Retinal pigment epithelial cell (primary cell): ENCODE data around the gene CHST12.

ENCODE experiments used
- DNase-seq: peaks from one replicate; pipeline ENCODE4 v3.0.0-alpha.2; 2010; ENCODE audit warnings: low read depth
- H3K4me3 ChIP-seq: 2 replicates; pipeline ENCODE4 v1.5.1; 2011; ENCODE audit warnings: mild to moderate bottlenecking, low read length, control low read depth, moderate library complexity
- TF ChIP-seq, protein P1 (sequence below): conservative IDR thresholded peaks from 2 replicates; pipeline ENCODE4 v1.5.1; 2011; ENCODE audit warnings: low read depth, low read length, control low read depth, inconsistent platforms

CHST12 gene

DNA sequence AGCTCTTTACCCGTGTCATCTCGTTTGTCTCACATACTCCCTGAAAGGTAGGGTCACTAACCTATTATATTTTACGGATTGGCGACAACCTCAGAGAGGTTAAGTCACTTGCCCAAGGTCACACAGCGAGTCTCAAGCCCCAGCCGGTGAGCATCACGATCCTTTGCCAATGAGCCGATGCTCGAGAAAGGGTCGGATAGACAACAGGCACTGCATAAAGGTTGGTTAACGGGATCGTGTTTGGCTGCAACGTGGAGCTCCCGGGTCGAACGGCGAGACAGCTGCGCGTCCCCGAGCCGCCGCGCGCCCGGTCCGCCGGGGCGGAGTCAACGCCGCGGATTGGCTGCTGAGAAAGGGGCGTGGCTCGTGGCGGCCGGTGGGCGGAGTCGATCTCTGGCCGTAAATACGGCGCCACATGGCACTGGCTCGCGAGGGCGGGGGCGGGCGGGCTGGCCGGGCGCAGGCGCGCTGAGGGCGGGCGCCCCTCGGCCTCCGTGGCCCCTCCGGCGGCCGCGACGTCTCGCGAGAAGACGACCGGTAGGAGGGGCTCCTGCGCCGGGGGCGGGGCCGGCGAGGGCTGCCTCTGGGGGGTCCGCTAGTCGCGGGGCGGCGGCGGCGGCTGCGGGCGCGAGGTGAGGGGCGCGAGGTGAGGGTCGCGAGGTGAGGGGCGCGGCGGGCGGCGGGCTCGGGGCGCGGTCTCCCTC, at the start of gene CHST12:
Gene CHST12, plus strand, starts transcription at position 598 of the 704 bp plus-strand sequence. CDS start 29,029 bp downstream, outside the sequence.
- H3K4me3 ChIP-seq = peak within 1 kb of the TSS; percentile 78
- peak; percentile 62 for DNase-seq
- TF ChIP-seq, protein P1, sequence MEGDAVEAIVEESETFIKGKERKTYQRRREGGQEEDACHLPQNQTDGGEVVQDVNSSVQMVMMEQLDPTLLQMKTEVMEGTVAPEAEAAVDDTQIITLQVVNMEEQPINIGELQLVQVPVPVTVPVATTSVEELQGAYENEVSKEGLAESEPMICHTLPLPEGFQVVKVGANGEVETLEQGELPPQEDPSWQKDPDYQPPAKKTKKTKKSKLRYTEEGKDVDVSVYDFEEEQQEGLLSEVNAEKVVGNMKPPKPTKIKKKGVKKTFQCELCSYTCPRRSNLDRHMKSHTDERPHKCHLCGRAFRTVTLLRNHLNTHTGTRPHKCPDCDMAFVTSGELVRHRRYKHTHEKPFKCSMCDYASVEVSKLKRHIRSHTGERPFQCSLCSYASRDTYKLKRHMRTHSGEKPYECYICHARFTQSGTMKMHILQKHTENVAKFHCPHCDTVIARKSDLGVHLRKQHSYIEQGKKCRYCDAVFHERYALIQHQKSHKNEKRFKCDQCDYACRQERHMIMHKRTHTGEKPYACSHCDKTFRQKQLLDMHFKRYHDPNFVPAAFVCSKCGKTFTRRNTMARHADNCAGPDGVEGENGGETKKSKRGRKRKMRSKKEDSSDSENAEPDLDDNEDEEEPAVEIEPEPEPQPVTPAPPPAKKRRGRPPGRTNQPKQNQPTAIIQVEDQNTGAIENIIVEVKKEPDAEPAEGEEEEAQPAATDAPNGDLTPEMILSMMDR = no peak

DNA sequence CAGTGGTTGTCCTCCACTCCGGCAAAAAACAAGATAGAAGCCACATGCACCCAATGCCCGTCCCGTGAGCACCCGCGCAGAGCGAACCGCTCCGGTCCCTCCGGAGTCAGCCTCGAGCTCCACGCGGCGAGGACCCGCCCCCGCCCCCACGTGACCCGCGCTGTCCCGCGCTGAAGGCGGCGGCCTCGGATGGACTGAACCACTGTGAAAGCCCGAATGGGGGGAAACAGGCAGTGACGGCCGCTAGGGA, 49.5 kb upstream of the CHST12 start:
- TF ChIP-seq, protein P1 = no peak
- H3K4me3 ChIP-seq = peak overlapping the region; percentile 76
- DNase-seq = peak; percentile 58

DNA sequence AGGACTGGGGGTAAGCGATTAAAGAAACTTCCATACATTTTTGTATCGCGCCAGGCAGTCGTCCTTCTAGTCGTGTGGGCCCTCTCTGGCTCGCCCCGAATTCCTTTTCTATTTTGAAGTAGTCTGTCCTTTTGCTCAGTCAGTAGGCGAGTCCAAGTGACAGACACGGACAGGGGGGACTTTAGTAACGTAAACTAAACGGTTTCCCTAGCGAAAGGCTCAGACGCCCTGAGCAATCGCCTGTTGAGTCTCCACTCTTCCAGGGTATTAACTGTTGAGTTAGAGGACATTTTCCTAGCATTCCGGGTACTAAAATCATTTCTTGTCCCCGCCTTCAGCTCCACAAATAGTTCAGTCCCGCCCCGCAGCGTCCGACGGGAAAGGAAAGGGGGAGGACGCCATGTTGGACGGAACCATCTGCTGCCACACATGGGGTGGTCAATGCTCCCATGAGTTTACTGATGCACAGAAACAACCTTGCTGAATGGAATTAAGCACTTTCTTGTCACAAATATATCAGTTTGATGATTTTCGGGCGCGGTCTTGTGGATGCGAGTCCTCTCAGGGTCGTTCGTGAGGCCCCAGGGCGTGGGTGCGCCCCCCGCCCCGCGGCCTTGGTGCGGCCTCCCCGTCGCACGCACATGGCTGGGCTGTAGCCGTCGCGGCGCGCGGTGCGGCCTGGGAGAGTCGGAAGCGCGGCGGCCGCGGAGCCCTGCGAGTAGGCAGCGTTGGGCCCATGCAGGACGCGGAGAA, 49.0 kb upstream of the CHST12 start, which contains the start of gene EIF3B:
Gene EIF3B, plus strand, starts transcription at position 642 of the 753 bp plus-strand sequence. Its CDS starts 95 bp downstream, at position 737.
- TF ChIP-seq, protein P1 = no peak
- DNase-seq = peak; percentile 72
- peak within 1 kb of the TSS; percentile 76 for H3K4me3 ChIP-seq

DNA sequence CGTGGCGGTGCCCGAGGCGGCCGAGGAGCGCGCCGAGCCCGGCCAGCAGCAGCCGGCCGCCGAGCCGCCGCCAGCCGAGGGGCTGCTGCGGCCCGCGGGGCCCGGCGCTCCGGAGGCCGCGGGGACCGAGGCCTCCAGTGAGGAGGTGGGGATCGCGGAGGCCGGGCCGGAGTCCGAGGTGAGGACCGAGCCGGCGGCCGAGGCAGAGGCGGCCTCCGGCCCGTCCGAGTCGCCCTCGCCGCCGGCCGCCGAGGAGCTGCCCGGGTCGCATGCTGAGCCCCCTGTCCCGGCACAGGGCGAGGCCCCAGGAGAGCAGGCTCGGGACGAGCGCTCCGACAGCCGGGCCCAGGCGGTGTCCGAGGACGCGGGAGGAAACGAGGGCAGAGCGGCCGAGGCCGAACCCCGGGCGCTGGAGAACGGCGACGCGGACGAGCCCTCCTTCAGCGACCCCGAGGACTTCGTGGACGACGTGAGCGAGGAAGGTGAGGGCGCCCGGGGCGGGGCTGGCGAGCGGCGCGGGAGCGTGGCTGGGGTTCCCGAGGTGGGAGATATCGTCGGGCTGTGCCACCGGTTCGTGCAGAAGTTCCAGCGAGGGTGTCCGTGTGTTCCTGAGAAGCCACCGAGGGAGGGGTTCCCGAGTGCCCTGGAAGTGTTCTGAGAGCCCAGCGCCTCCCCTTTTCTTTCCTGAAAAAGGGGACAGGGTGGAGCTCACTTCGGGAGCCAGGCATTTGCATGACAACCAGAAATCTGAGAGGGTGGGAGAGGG, 48.3 kb upstream of the CHST12 start:
- TF ChIP-seq, protein P1 = no peak
- no peak for DNase-seq
- peak overlapping the region; percentile 76 for H3K4me3 ChIP-seq

DNA sequence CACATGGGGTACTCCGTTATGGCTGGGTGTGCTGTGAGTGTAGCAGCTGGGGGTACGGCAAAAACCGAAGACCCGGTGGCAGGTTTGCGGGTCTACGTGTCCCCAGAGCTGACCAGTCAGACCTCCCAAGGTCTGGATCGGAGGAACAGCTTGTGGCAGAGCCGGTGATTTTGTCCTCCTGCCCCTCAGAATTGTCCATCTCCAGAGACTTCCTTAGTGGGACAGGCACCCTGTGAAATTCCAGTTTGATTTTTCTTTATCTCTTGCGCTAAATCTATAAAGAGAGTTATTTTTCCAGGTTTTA, 47.8 kb upstream of the CHST12 start:
- DNase-seq = no peak

DNA sequence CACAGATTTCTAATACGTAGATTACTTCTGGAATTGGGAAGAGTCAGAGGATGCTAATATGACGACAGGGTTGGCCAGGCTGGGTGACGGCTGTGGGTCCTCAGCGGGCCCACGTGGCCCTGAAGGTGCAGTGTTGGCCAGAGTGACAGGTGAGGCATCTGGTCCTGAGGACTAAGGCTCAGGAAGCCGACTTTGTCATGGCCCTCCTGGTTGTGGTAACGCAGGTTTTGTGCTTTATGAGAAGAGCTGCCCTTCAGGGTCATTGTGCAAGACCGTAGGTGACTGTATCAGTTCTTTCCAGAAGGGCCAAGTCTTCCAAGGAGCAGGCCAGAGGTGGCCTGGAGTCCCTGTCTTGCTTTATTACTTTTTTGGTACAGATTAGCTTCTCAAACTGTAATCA, 46.2 kb upstream of the CHST12 start:
- TF ChIP-seq, protein P1 = no peak
- DNase-seq = no peak
- H3K4me3 ChIP-seq = no peak overlapping the region

More for the DNA sequence above, 47.8 kb upstream of the CHST12 start:
- H3K4me3 ChIP-seq = peak overlapping the region; percentile 76
- TF ChIP-seq, protein P1 = no peak
